Measurements from ENCODE around the gene EFNA4.

- no peak for TF ChIP-seq REST (tag by site-specific recombination; IDR thresholded peaks at IDR 0.05)
- no peak for TF ChIP-seq ZNF274 (IDR thresholded peaks at IDR 0.05; ENCODE audit: low read length)
- no peak for TF ChIP-seq ZNF274 (tag by site-specific recombination; IDR thresholded peaks at IDR 0.05; ENCODE audit: borderline replicate concordance)
- TF ChIP-seq ZNF704 (tag by site-specific recombination; IDR thresholded peaks at IDR 0.05) = no peak
- TF ChIP-seq CTCF (tag by site-specific recombination; IDR thresholded peaks at IDR 0.05) = no peak
- no peak for TF ChIP-seq ZNF184 (tag by site-specific recombination; IDR thresholded peaks at IDR 0.05)
These were observed 19.7 kb upstream of the EFNA4 start for GRCh38 chr1:155043793-155044192.
